Hepatocyte (in vitro differentiated cells): ENCODE data around the gene MSRB1. TPM values are rescaled to one million over a fixed set of nuclear protein-coding genes. Genes with fewer than 3 reads are reported as not detected.
"Not testable (repeated sequence)": the region's sequence is repeated elsewhere in the genome, so short reads cannot be mapped to it uniquely, and the experiment has no call there.

ENCODE experiments used
- DNase-seq: peaks from one replicate; pipeline ENCODE4 v3.0.0-alpha.2; 2016; ENCODE audit warnings: low spot score
- H2AFZ ChIP-seq: fragments of 200-600 bp; sonication (generic); 2 replicates; pipeline ENCODE4 v1.6.0; 2016; ENCODE audit warnings: antibody characterized with exemption, mild to moderate bottlenecking
- H3K27ac ChIP-seq: fragments of 200-600 bp; sonication (generic); 2 replicates; pipeline ENCODE4 v1.5.1; 2016; ENCODE audit warnings: mild to moderate bottlenecking
- H3K27me3 ChIP-seq: fragments of 200-600 bp; sonication (generic); 2 replicates; pipeline ENCODE4 v1.6.1; 2016
- H3K36me3 ChIP-seq: fragments of 200-600 bp; sonication (generic); replicated peaks from 2 replicates; pipeline ENCODE4 v1.5.1; 2016; ENCODE audit warnings: low read depth; ENCODE audit not compliant: insufficient read depth
- H3K4me1 ChIP-seq: fragments of 200-600 bp; sonication (generic); 2 replicates; pipeline ENCODE4 v1.5.1; 2016; ENCODE audit warnings: mild to moderate bottlenecking, moderate library complexity; ENCODE audit not compliant: insufficient read depth
- H3K4me2 ChIP-seq: fragments of 200-600 bp; sonication (generic); 2 replicates; pipeline ENCODE4 v1.6.0; 2016
- H3K4me3 ChIP-seq: fragments of 200-600 bp; sonication (generic); 2 replicates; pipeline ENCODE4 v1.5.1; 2016; ENCODE audit warnings: mild to moderate bottlenecking
- H3K79me2 ChIP-seq: fragments of 200-600 bp; sonication (generic); 2 replicates; pipeline ENCODE4 v1.6.0; 2017; ENCODE audit warnings: mild to moderate bottlenecking
- H3K9me2 ChIP-seq: fragments of 200-600 bp; sonication (generic); replicated peaks from 2 replicates; pipeline ENCODE4 v1.6.0; 2017; ENCODE audit warnings: mild to moderate bottlenecking; ENCODE audit not compliant: insufficient read depth
- H3K9me3 ChIP-seq: fragments of 200-600 bp; sonication (generic); 2 replicates; pipeline ENCODE4 v1.5.1; 2016; ENCODE audit warnings: low read depth, mild to moderate bottlenecking
- H4K20me1 ChIP-seq: fragments of 200-600 bp; sonication (generic); 2 replicates; pipeline ENCODE4 v1.6.0; 2016; ENCODE audit warnings: mild to moderate bottlenecking; ENCODE audit not compliant: insufficient read depth, poor library complexity, severe bottlenecking
- EZH2 ChIP-seq: fragments of 200-600 bp; sonication (generic); IDR thresholded peaks from 2 replicates; pipeline ENCODE4 v1.6.1; 2016; ENCODE audit warnings: antibody characterized with exemption, mild to moderate bottlenecking, borderline replicate concordance
- EZH2phosphoT487 ChIP-seq: fragments of 200-600 bp; sonication (generic); IDR thresholded peaks from one replicate; pipeline ENCODE4 v1.6.1; 2018; ENCODE audit warnings: antibody characterized with exemption, mild to moderate bottlenecking, low read depth, moderate library complexity; ENCODE audit not compliant: unreplicated experiment, severe bottlenecking
- WGBS: methylation state at CpG from one replicate; pipeline ENCODE4 v1.1.6; 2016; ENCODE audit warnings: low lambda C conversion rate; ENCODE audit errors: missing lambda C conversion rate; 5-methylcytosine and 5-hydroxymethylcytosine counted together
- polyA plus RNA-seq: library from polyadenylated mRNA; unstranded; fragments of >200 nt; fragmentation: Nextera tagmentation; extraction: Ambion mirVana; gene quantifications from 2 replicates; pipeline ENCODE4 v1.2.1, GENCODE V29; 2016
- total RNA-seq: library from RNA; depleted of rRNA; stranded (reverse); fragments of >200 nt; gene quantifications from 2 replicates; pipeline ENCODE4 v1.2.3, GENCODE V29; 2014
- TF ChIP-seq, protein P1 (sequence below): fragments of 200-600 bp; sonication (generic); IDR thresholded peaks from 2 replicates; pipeline ENCODE4 v1.5.1; 2016; ENCODE audit warnings: antibody characterized with exemption, mild to moderate bottlenecking; ENCODE audit not compliant: poor library complexity

The MSRB1 gene
- total and polyA plus RNA-seq, 2 experiments from 2014 or later, result 31.3 to 62.4 TPM

DNA sequence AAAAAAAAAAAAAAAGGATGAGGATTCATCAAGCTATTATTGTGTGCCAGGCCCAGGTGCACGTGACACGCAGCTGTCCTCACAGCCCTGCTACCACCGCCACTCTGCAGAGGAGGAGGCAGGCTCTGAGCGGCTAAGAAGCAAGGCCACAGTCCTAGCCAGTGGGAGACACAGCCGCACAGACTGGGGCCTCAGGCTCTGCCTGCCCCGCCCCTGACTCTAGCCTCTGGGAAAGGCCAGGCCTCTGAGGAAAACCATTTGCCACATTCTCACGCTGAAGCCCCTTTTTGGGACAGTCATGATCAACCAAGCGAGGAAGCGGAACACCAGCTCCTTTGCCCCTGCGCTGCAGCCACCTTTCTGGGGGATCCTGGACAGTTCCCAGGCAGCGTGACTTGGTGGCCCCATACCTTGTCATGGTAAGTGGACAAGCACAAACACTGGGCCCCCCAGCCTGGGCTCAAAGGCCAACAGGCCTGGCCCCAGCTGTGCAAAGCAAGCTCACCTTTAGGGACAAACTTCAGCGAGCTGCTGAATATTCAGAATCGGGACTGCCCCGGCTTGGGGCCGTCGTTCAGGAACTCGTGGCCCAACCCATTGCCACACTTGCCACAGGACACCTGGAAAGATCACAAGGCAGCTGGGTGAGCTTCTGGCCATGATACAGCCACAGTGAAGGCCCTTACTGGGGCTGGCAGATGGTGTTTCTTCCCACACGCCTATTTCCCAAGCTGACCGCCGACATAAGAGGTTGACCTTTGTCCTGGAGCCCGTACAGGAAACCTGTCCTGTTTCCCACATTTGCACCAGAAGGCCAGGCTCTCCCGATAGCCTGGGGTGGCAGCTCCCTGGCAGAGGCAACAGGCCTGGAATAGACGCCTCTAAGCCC lies 2.5 kb downstream of the MSRB1 start:
- Histone ChIP-seq H3K9me3 (no peaks in the 10 kb centered on the region), H3K27ac (peak overlapping the region; percentile 70), H3K9me2 (no peaks in the 10 kb centered on the region), H3K79me2 (peaks cover 10% of the 10 kb centered on the region), H2AFZ (no peak overlapping the region), H3K4me3 (no peak overlapping the region), H3K4me1 (peaks cover 24% of the 10 kb centered on the region), H4K20me1 (no peaks in the 10 kb centered on the region), H3K36me3 (no peaks in the 10 kb centered on the region), H3K4me2 (peak overlapping the region; percentile 87), H3K27me3 (no peaks in the 10 kb centered on the region)
- WGBS, result 82% methylated on average over 23 of the region's 23 CpGs
- no peak for DNase-seq
- TF ChIP-seq EZH2, result no peak
- TF ChIP-seq, protein P1, sequence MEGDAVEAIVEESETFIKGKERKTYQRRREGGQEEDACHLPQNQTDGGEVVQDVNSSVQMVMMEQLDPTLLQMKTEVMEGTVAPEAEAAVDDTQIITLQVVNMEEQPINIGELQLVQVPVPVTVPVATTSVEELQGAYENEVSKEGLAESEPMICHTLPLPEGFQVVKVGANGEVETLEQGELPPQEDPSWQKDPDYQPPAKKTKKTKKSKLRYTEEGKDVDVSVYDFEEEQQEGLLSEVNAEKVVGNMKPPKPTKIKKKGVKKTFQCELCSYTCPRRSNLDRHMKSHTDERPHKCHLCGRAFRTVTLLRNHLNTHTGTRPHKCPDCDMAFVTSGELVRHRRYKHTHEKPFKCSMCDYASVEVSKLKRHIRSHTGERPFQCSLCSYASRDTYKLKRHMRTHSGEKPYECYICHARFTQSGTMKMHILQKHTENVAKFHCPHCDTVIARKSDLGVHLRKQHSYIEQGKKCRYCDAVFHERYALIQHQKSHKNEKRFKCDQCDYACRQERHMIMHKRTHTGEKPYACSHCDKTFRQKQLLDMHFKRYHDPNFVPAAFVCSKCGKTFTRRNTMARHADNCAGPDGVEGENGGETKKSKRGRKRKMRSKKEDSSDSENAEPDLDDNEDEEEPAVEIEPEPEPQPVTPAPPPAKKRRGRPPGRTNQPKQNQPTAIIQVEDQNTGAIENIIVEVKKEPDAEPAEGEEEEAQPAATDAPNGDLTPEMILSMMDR, result no peak
- TF ChIP-seq EZH2phosphoT487, result no peak

DNA sequence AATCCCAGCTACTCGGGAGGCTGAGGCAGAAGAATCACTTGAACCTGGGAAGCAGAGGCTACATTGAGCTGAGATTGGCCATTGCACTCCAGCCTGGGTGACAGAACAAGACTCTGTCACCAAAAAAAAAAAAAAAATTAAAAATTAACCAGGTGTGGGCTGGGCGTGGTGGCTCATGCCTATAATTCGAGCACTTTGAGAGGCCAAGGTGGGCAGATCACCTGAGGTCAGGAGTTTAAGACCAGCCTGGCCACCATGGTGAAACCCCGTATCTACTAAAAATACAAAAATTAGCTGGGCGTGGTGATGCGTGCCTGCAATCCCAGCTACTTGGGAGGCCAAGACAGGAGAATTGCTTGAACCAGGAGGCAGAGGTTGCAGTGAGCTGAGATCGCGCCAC lies 3.2 kb downstream of the MSRB1 start:
- not testable (repeated sequence) for H3K27me3 ChIP-seq, H4K20me1 ChIP-seq, DNase-seq, H3K4me3 ChIP-seq, H2AFZ ChIP-seq, H3K9me2 ChIP-seq, H3K36me3 ChIP-seq, H3K9me3 ChIP-seq
- Histone ChIP-seq H3K79me2 (peaks cover 10% of the 10 kb centered on the region), H3K27ac (peak overlapping the region; percentile 70), H3K4me1 (peaks cover 24% of the 10 kb centered on the region), H3K4me2 (peak overlapping the region; percentile 20)
- 81% methylated on average over 8 of the region's 8 CpGs for WGBS

DNA sequence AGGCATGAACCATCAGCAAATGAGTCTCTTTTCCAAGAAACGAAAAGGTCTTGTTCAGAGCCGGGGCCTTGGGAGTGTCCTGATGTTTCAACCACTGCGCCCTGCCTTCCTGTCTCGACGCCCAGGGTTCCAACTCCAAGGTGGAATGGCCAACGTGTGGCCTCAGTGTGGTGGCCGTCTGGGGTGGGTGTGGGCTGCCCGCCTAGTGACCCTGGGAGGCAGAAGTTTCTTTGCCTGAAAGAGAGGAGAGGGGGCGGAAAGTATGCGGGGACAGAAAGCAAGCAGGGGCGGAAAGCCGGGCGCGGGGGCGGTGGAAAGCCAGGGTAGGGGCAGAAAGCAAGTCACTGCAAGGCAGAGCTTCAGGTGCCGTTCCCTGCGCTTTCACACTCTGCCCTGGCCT lies 4.1 kb downstream of the MSRB1 start:
- WGBS, result 95% methylated on average over 17 of the region's 17 CpGs
- H3K27me3 ChIP-seq, result no peaks in the 10 kb centered on the region
- no peak for TF ChIP-seq EZH2
- TF ChIP-seq EZH2phosphoT487, result no peak
- TF ChIP-seq, protein P1, result no peak

DNA sequence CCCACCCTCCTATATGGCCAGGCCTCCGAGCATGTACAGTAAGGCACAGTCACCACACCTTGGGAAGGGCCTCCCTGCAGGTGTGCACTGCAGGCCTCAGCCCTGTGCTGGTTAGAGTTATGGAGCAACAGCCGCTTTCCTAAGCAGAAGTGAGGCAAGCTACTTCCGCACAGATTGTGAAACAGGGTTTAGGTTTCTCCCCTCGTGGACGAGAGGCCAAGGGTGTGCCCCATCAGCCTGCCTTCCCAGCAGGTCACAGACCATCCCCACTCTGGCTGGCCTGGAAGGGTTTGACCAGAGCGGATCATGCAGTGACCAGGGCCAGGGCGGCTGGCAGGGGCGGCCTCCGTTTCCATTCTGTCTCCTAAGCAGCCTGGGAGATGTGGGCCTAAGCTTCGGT lies 4.7 kb downstream of the MSRB1 start:
- DNase-seq, result no peak
- 94% methylated on average over 10 of the region's 10 CpGs for WGBS
- TF ChIP-seq EZH2 (no peak), EZH2phosphoT487 (no peak)
- TF ChIP-seq, protein P1, result no peak
- no peaks in the 10 kb centered on the region for H4K20me1 ChIP-seq
- H3K27me3 ChIP-seq, result no peaks in the 10 kb centered on the region
- no peaks in the 10 kb centered on the region for H3K9me2 ChIP-seq
- peaks cover 24% of the 10 kb centered on the region for H3K4me1 ChIP-seq
- H3K4me3 ChIP-seq, result no peak overlapping the region
- H3K4me2 ChIP-seq, result no peak overlapping the region
- H3K36me3 ChIP-seq, result no peaks in the 10 kb centered on the region
- no peak overlapping the region for H3K27ac ChIP-seq
- H3K79me2 ChIP-seq, result peaks cover 10% of the 10 kb centered on the region
- H2AFZ ChIP-seq, result no peak overlapping the region
- no peaks in the 10 kb centered on the region for H3K9me3 ChIP-seq

More for the DNA sequence above, 4.1 kb downstream of the MSRB1 start:
- H3K79me2 ChIP-seq, result peaks cover 10% of the 10 kb centered on the region
- no peak overlapping the region for H2AFZ ChIP-seq
- peaks cover 24% of the 10 kb centered on the region for H3K4me1 ChIP-seq
- no peaks in the 10 kb centered on the region for H3K9me2 ChIP-seq
- DNase-seq, result no peak
- no peaks in the 10 kb centered on the region for H3K36me3 ChIP-seq
- no peak overlapping the region for H3K4me2 ChIP-seq
- no peaks in the 10 kb centered on the region for H4K20me1 ChIP-seq
- H3K27ac ChIP-seq, result no peak overlapping the region
- no peaks in the 10 kb centered on the region for H3K9me3 ChIP-seq
- no peak overlapping the region for H3K4me3 ChIP-seq
